ENCODE data around the gene STOM.

- TF ChIP-seq CTCF (IDR thresholded peaks at IDR 0.05) (no peak), POLR2A (IDR thresholded peaks at IDR 0.05) (no peak)
These were observed 34.9 kb upstream of the STOM start for GRCh38 chr9:121404906-121405305.

Measured in body of pancreas (tissue), 4 donors.